Measurements from ENCODE around the gene RNF183.
A peak's percentile ranks its signal among the peaks of the same experiment; 100 is the strongest.

RNF183 gene

DNA sequence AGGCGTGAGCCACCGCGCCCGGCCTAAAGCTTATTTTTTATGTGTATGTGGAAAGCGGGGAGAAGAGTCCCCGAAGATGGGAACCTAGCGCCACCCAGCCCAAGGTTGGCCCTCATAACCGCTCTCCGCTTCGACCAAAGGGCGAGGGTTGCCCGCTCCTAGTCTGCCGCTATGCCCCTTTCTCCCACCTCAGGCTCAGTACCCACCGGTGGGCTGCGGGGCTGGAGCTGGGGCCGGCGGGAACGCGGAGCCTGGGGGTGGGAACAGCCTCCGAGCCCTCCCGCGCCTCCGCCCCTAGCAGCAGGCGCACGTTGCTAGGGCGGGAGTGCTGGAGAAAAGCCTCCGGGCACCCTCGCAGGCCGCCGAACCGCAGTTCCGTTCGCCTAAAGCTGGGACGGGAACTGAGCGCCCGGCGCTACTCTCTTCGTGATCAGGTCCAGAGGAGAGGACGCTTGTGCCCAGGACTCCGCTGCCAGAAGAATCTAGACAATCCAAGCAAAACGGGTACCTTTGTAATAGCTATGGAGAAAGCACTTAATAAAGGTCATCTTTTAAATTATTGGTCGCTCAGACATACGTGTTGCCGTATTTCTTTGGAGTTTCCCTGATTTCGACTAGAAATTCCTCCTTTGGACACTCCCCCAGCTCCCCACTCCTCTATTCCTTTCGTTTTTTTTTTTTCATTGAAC lies 37.0 kb upstream of the RNF183 start, which contains the start of gene WDR31 (continued):
- TF ChIP-seq ZNF585B (tag by site-specific recombination; IDR thresholded peaks at IDR 0.05) (no peak), ZNF600 (tag by site-specific recombination; IDR thresholded peaks at IDR 0.05) (peak; percentile 87), ZNF660 (tag by site-specific recombination; IDR thresholded peaks at IDR 0.05) (peak; percentile 97), ZNF624 (tag by site-specific recombination; IDR thresholded peaks at IDR 0.05) (no peak), EGR2 (tag by site-specific recombination; IDR thresholded peaks at IDR 0.05; ENCODE audit: low read depth) (peak; percentile 75), ZNF114 (tag by site-specific recombination; IDR thresholded peaks at IDR 0.05) (no peak), ZFP37 (tag by site-specific recombination; IDR thresholded peaks at IDR 0.05) (peak; percentile 89; the same call in 1 of the 2 replicates), ZNF792 (tag by site-specific recombination; IDR thresholded peaks at IDR 0.05) (no peak), TCF7L2 (IDR thresholded peaks at IDR 0.05; ENCODE audit: borderline replicate concordance, low read depth, low read length) (no peak), ZSCAN23 (tag by site-specific recombination; IDR thresholded peaks at IDR 0.05) (no peak), ZNF837 (tag by site-specific recombination; IDR thresholded peaks at IDR 0.05) (no peak), ZNF626 (tag by site-specific recombination; IDR thresholded peaks at IDR 0.05) (no peak), ZFP41 (tag by site-specific recombination; IDR thresholded peaks at IDR 0.05; ENCODE audit: borderline replicate concordance) (no peak), ZNF76 (tag by site-specific recombination; IDR thresholded peaks at IDR 0.05; ENCODE audit: borderline replicate concordance, low read depth) (peak; percentile 77), ZNF184 (tag by site-specific recombination; IDR thresholded peaks at IDR 0.05) (peak; percentile 52; the same call in 1 of the 2 replicates), ZIC2 (tag by site-specific recombination; IDR thresholded peaks at IDR 0.05) (peak; percentile 45), TRIM28 (IDR thresholded peaks at IDR 0.05; ENCODE audit: borderline replicate concordance, low read length) (peak; percentile 66; the same call in 1 of the 2 replicates), ZNF202 (tag by site-specific recombination; IDR thresholded peaks at IDR 0.05; ENCODE audit: borderline replicate concordance) (no peak), ZNF521 (tag by site-specific recombination; IDR thresholded peaks at IDR 0.05) (no peak), RBAK (tag by site-specific recombination; IDR thresholded peaks at IDR 0.05) (no peak), GLIS1 (tag by site-specific recombination; IDR thresholded peaks at IDR 0.05) (peak; percentile 84), ZNF664 (tag by site-specific recombination; IDR thresholded peaks at IDR 0.05) (no peak), ZNF394 (tag by site-specific recombination; IDR thresholded peaks at IDR 0.05; ENCODE audit: borderline replicate concordance) (peak; percentile 91), KLF10 (tag by site-specific recombination; IDR thresholded peaks at IDR 0.05) (peak; percentile 72; the same call in 1 of the 2 replicates), OSR2 (tag by site-specific recombination; IDR thresholded peaks at IDR 0.05) (no peak), ZBTB48 (tag by site-specific recombination; IDR thresholded peaks at IDR 0.05) (0 out of 2 replicates have a peak, but pooled peaks have one; percentile 60), ZNF571 (tag by site-specific recombination; IDR thresholded peaks at IDR 0.05) (no peak), ZNF19 (tag by site-specific recombination; IDR thresholded peaks at IDR 0.05; ENCODE audit: low read depth) (no peak), GLI4 (tag by site-specific recombination; IDR thresholded peaks at IDR 0.05) (no peak), SALL2 (tag by site-specific recombination; IDR thresholded peaks at IDR 0.05; ENCODE audit: borderline replicate concordance) (no peak), ZNF133 (tag by site-specific recombination; IDR thresholded peaks at IDR 0.05) (no peak)
- TF ChIP-seq, protein P1, sequence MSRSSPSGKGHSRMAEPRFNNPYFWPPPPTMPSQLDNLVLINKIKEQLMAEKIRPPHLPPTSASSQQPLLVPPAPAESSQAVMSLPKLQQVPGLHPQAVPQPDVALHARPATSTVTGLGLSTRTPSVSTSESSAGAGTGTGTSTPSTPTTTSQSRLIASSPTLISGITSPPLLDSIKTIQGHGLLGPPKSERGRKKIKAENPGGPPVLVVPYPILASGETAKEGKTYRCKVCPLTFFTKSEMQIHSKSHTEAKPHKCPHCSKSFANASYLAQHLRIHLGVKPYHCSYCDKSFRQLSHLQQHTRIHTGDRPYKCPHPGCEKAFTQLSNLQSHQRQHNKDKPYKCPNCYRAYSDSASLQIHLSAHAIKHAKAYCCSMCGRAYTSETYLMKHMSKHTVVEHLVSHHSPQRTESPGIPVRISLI (tag by site-specific recombination; IDR thresholded peaks at IDR 0.05), result no peak
- TF ChIP-seq, protein P2, sequence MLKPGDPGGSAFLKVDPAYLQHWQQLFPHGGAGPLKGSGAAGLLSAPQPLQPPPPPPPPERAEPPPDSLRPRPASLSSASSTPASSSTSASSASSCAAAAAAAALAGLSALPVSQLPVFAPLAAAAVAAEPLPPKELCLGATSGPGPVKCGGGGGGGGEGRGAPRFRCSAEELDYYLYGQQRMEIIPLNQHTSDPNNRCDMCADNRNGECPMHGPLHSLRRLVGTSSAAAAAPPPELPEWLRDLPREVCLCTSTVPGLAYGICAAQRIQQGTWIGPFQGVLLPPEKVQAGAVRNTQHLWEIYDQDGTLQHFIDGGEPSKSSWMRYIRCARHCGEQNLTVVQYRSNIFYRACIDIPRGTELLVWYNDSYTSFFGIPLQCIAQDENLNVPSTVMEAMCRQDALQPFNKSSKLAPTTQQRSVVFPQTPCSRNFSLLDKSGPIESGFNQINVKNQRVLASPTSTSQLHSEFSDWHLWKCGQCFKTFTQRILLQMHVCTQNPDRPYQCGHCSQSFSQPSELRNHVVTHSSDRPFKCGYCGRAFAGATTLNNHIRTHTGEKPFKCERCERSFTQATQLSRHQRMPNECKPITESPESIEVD (tag by site-specific recombination; IDR thresholded peaks at IDR 0.05), result no peak
- TF ChIP-seq, protein P3, sequence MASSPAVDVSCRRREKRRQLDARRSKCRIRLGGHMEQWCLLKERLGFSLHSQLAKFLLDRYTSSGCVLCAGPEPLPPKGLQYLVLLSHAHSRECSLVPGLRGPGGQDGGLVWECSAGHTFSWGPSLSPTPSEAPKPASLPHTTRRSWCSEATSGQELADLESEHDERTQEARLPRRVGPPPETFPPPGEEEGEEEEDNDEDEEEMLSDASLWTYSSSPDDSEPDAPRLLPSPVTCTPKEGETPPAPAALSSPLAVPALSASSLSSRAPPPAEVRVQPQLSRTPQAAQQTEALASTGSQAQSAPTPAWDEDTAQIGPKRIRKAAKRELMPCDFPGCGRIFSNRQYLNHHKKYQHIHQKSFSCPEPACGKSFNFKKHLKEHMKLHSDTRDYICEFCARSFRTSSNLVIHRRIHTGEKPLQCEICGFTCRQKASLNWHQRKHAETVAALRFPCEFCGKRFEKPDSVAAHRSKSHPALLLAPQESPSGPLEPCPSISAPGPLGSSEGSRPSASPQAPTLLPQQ (tag by site-specific recombination; IDR thresholded peaks at IDR 0.05), result peak; percentile 85
- TF ChIP-seq, protein P4, sequence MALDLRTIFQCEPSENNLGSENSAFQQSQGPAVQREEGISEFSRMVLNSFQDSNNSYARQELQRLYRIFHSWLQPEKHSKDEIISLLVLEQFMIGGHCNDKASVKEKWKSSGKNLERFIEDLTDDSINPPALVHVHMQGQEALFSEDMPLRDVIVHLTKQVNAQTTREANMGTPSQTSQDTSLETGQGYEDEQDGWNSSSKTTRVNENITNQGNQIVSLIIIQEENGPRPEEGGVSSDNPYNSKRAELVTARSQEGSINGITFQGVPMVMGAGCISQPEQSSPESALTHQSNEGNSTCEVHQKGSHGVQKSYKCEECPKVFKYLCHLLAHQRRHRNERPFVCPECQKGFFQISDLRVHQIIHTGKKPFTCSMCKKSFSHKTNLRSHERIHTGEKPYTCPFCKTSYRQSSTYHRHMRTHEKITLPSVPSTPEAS (tag by site-specific recombination; IDR thresholded peaks at IDR 0.05), result peak; percentile 13; the same call in 1 of the 2 replicates

Data from HEK293 (cell line).